Measurements from ENCODE around the gene PPP4R1.

PPP4R1 gene

DNA sequence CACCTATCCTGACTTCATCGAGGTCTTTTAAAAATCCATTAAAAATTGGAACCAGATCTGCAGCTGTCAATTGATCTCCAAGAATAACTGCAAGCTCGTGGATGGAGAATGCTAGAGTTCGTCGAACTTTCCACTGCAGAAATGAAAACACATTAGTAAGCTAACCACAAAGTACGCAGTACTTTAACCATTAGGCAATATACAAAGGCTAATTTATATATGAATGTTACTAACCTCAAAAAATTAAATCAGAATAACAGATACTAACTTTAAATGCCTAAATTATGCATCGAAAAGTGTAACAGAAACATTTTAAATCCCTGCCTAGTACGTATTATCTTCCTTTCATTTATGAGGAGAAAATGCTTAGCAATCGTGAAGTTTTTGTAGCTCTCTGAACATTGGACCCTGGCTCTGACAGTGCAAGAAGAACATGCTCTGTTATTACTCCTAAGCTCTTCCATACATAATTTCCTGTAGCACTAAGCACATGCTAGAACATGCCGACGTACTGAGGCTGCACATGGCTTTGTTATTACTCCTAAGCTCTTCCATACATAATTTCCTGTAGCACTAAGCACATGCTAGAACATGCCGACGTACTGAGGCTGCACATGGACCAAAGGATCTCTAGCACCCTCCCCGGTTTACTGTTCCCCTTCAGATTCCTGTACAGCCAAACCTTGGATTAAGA lies 57.0 kb downstream of the PPP4R1 start:
- no peak overlapping the region for H3K4me3 ChIP-seq (ENCODE audit: low read length)
- TF ChIP-seq, protein P1, sequence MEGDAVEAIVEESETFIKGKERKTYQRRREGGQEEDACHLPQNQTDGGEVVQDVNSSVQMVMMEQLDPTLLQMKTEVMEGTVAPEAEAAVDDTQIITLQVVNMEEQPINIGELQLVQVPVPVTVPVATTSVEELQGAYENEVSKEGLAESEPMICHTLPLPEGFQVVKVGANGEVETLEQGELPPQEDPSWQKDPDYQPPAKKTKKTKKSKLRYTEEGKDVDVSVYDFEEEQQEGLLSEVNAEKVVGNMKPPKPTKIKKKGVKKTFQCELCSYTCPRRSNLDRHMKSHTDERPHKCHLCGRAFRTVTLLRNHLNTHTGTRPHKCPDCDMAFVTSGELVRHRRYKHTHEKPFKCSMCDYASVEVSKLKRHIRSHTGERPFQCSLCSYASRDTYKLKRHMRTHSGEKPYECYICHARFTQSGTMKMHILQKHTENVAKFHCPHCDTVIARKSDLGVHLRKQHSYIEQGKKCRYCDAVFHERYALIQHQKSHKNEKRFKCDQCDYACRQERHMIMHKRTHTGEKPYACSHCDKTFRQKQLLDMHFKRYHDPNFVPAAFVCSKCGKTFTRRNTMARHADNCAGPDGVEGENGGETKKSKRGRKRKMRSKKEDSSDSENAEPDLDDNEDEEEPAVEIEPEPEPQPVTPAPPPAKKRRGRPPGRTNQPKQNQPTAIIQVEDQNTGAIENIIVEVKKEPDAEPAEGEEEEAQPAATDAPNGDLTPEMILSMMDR (IDR thresholded peaks at IDR 0.05; ENCODE audit: insufficient read depth, low read depth, low read length, missing control alignments), result no peak
- DNase-seq (ENCODE audit: low read depth), result peak; percentile 88

DNA sequence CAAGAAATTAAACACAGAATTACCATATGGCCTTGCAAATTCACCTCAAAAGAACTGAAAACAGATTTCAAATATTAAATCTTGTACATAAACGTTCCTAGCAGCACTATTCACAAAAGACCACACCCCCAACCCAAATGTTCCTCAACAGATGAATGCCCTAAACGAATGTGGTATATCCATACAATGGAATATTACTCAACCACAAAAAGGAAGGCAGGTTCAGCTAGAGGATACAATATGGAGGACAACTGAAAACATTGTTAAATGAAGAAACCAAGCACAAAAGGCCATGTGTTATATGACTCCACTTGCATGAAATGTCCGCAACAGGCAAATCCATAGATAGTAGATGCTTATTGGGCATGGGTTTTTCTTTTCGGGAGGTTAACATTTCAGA lies 61.7 kb downstream of the PPP4R1 start:
- no peak for DNase-seq (ENCODE audit: low read depth)
- TF ChIP-seq, protein P1 (IDR thresholded peaks at IDR 0.05; ENCODE audit: insufficient read depth, low read depth, low read length, missing control alignments), result no peak
- H3K4me3 ChIP-seq (ENCODE audit: low read length), result no peak overlapping the region

DNA sequence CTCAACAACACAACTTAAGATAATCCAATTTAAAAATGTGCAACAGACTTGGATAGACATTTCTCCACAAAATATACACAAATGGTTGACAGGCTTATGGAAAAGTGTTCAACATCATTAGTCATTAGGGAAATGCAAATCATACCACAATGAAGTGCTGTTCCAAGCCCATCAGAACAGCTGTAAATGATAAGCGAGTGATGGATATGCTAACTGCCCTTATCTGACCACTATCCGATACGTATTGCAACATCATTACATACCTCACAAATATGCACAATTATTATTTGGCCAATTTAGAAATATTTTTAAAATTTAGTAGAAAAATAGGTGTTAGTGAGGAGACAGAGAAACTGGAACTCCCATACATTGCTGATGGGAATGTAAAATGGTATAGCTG lies 62.2 kb downstream of the PPP4R1 start:
- H3K4me3 ChIP-seq (ENCODE audit: low read length), result no peak overlapping the region
- no peak for DNase-seq (ENCODE audit: low read depth)
- TF ChIP-seq, protein P1 (IDR thresholded peaks at IDR 0.05; ENCODE audit: insufficient read depth, low read depth, low read length, missing control alignments), result no peak

DNA sequence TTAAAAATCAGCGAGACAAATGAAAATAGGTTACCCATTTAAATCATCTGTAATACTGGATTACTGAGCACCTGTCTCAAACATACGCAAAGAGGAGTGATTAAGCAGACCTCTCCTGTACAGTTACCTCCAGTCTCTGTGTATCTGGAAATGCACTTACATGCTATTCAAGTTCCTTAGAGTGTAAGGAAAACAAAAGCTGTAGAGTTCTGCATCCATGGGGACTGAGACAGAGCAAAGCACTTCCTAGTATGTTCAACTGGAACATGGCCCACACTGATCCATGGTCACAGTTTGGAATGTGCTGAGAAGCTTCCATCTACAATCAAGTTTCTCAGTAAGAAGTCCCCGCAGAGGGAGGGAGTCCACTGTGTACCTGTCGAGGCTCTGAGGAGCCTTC lies 63.9 kb downstream of the PPP4R1 start:
- no peak for DNase-seq (ENCODE audit: low read depth)
- no peak overlapping the region for H3K4me3 ChIP-seq (ENCODE audit: low read length)
- TF ChIP-seq, protein P1 (IDR thresholded peaks at IDR 0.05; ENCODE audit: insufficient read depth, low read depth, low read length, missing control alignments), result no peak

DNA sequence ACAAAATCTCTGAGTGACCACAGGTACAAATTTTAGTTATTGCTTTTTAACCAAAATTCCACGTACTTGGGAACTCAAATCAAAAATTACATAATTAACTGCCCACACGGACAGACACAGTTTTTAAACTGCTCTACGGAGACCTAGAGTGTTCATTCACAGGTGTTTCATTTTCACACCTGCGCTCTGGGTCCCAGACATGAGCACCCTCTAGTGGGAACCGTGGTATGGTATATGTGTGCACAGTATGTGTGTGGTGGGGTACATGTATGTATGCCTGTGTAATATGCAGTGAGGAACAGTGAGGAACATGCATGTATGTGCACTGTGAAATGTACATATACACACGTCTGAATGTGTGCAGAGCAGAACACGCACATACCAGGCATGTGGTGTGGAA lies 65.0 kb downstream of the PPP4R1 start:
- TF ChIP-seq, protein P1 (IDR thresholded peaks at IDR 0.05; ENCODE audit: insufficient read depth, low read depth, low read length, missing control alignments), result peak; percentile 18
- DNase-seq (ENCODE audit: low read depth), result no peak
- H3K4me3 ChIP-seq (ENCODE audit: low read length), result no peak overlapping the region

DNA sequence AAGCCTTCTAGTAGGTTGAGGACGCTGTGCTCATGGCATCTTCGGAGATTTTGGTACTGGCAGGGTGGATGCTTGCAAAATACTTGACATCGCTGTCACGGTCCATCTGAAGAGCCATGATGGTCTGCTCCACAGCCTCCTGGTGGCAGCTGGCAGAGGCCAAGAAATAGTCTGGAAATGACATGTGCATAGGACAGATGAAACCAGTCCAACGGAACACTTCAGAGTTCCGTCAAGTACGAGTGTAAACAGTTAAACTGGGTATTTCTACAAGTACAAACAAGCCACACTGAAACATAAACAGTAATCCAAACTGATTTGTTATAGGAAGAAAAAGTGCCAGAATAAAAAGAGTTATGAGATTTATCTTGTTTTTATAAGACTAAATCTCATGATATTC lies 66.6 kb downstream of the PPP4R1 start:
- no peak for DNase-seq (ENCODE audit: low read depth)
- TF ChIP-seq, protein P1 (IDR thresholded peaks at IDR 0.05; ENCODE audit: insufficient read depth, low read depth, low read length, missing control alignments), result no peak

DNA sequence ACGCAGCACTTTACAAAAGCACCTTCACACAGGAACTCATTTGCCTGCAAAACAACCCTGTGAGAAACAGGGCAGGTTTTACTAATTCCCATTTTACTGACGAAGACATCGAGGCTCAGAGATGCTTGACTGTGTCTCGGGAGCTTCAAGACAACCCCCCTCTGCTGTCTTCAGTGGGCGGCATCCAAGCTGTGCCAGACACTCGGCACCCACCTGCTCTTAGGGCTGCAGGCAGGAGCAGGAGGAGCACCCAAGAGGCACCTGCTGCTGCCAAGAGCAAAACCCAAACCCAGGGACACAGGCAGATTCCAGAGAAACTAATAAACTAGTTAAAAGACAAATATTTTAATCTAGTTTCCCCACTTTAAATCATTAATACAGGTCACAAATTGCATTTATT lies 67.9 kb downstream of the PPP4R1 start:
- no peak for DNase-seq (ENCODE audit: low read depth)
- no peak overlapping the region for H3K4me3 ChIP-seq (ENCODE audit: low read length)
- TF ChIP-seq, protein P1 (IDR thresholded peaks at IDR 0.05; ENCODE audit: insufficient read depth, low read depth, low read length, missing control alignments), result no peak

More for the DNA sequence above, 66.6 kb downstream of the PPP4R1 start:
- no peak overlapping the region for H3K4me3 ChIP-seq (ENCODE audit: low read length)
